ENCODE measurements around the gene CARS2. TPM values are rescaled to one million over a fixed set of nuclear protein-coding genes. Genes with fewer than 3 reads are reported as not detected.

The CARS2 gene
- total RNA-seq, 3 donors from 2014 or later, result 39.8 to 71.4 (median 56.4) TPM

DNA sequence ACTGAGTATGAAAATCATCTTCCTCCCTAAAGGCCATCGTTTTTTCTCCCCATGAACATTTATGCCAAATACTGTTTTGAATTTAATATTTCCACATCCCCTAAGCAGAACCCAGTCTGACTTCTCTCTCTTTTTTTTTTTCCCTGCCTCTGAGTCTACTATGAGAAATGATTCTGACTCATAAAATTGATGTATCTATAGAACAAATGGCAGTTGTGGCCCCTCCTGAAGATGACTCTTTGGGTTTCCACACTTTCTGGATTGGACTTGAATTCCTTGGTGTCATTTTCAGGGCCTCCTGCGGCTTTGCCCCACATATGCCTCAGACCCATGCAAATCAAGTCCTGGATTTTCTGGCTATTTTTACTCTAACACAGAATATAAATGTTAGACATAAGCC is 113.3 kb downstream of the CARS2 start:
- no peak overlapping the region for H3K4me3 ChIP-seq
- H3K9me3 ChIP-seq, result no peaks in the 10 kb centered on the region
- no peaks in the 10 kb centered on the region for H3K36me3 ChIP-seq (ENCODE audit: low read depth)
- no peak for DNase-seq
- H3K4me1 ChIP-seq (ENCODE audit: low read depth), result no peaks in the 10 kb centered on the region
- ATAC-seq, result no peak
- intact Hi-C loops (cut with DNase I, micrococcal nuclease), result loop anchor here (10.0 kb wide), 2 partner anchors 62 to 222 kb away; no protein-coding TSS in a partner anchor
- TF ChIP-seq, protein P1, sequence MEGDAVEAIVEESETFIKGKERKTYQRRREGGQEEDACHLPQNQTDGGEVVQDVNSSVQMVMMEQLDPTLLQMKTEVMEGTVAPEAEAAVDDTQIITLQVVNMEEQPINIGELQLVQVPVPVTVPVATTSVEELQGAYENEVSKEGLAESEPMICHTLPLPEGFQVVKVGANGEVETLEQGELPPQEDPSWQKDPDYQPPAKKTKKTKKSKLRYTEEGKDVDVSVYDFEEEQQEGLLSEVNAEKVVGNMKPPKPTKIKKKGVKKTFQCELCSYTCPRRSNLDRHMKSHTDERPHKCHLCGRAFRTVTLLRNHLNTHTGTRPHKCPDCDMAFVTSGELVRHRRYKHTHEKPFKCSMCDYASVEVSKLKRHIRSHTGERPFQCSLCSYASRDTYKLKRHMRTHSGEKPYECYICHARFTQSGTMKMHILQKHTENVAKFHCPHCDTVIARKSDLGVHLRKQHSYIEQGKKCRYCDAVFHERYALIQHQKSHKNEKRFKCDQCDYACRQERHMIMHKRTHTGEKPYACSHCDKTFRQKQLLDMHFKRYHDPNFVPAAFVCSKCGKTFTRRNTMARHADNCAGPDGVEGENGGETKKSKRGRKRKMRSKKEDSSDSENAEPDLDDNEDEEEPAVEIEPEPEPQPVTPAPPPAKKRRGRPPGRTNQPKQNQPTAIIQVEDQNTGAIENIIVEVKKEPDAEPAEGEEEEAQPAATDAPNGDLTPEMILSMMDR (IDR thresholded peaks at IDR 0.05), result no peak

Other genes with a start within 250 kb of the CARS2 start
- 10 to 100 TPM; 24.4 to 45.2 (median 33.7) TPM for gene RAB20, start 144.4 kb downstream of the CARS2 start, total RNA-seq
- 10 to 100 TPM; 32.8 to 49.6 (median 38.8) TPM for gene NAXD, start 90.6 kb downstream of the CARS2 start, total RNA-seq
- 10 to 100 TPM; 11.8 to 18.0 (median 13.8) TPM for gene ING1, start 7.6 kb upstream of the CARS2 start, total RNA-seq
- 100 to 1,000 TPM; 120 to 157 (median 155) TPM for gene ANKRD10, start 209.0 kb upstream of the CARS2 start, total RNA-seq

Measured in mucosa of descending colon (tissue), 3 donors.